Stimulated activated CD8-positive, alpha-beta memory T cell treated with anti-CD3 and anti-CD28 coated beads, Interleukin-2, amount 100 ng/mL, for 48 hours (primary cell): Measurements from ENCODE around the gene CCNL2.

Experiments used
- DNase-seq, 2 donors: peaks; one replicate each; pipeline ENCODE4 v3.0.0-alpha.2; 2020; ENCODE audit warnings: low read depth in 2 of 2

The CCNL2 gene

GRCh38 chr1:1356166-1356795, 42.9 kb downstream of the CCNL2 start:
- no peak for DNase-seq

- DNase-seq = no peak
Measured at GRCh38 chr1:1355416-1355815, 43.7 kb downstream of the CCNL2 start.

GRCh38 chr1:1354271-1355247, 44.6 kb downstream of the CCNL2 start:
- DNase-seq = no peak

GRCh38 chr1:1353389-1354151, 45.6 kb downstream of the CCNL2 start:
- DNase-seq = no peak

GRCh38 chr1:1352786-1353388, 46.2 kb downstream of the CCNL2 start:
- no peak for DNase-seq

DNA sequence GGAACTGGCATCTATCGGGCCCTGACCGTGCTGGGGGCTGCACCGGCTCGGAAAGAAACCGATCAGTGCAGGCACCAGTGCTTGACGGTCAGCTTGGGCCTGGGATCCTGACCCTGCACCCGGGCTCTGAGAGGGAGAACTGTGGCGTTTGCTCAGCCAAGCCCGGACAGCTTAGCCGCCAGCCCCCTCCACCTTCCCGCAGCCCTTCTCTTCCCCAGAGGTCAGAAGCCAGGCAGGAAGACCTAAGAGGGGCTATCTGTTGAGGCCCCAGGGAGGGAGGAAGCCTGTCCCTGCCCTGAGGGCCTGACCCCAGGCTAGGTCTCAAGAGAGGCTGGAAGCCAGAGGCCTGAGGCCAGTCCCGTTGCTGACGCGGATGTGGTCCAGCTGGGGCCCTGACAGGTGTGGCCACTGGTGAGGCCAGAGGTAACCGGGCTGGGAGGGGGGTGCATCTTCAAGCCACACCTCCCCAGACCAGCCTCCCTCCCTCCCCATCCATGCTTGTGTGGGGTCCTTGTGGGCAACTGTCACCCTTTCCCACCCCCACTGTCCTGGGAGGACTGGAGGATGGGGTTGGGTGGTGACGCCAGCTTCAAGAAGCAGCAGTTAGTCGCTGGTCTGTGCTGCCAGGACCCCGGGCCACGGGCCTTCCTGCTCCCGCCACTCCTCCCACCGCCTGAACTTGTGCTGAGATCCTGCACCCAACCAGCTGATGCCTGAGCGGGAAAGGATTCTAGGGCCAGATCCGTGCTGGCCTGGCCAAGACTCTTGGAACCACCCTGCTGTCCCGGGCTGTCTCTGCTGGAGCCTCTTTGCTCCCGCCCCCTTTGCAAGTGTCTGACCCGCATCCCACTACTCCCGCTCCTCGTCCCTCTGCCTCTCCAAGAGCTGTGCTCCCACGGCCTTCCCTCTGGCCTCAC, 47.4 kb downstream of the CCNL2 start:
- DNase-seq = no peak

DNA sequence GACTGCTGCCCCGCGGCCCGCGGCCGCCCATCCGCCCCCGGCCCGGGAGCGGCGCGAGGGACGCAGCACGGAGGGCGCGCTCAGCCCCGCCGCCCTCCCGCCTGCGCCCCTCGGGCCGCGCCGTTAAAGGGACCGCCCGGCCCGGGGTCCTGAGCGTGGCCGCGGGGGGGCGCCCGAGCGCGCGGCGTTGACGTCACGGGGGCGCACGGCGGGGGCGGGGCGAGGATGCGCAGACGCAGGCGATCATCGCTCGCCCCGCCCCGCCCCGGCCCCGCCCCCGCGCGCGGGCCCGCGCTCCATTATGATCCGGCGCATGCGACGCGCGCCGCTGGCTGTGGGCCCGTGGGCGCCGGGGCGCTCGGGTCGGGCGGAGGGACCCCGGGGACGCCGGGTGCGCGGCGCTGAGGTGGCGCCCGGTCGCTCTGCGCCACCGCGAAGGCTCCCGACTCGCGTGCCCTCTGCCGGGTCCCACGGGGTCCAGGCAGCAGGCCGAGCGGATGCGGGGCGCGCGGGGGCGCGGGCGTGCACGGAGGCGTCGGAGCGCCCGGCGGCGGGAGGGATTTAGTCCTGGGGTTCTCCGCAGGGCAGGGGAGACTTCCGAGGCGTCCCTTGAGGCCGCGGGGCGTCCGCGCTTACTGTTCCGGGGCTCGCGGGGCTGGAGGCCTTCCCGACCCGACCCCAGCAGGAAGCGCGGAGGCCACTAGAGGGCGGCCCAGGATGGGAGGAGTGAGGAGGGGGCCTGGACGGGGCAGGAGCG, 49.7 kb downstream of the CCNL2 start, which contains the start of gene DVL1:
DVL1 (minus strand) TSS at position 163 of the 757 bp plus-strand sequence. CDS start 353 bp downstream, outside the sequence.
- DNase-seq = peak; percentile 44 to 62

- DNase-seq = no peak
Measured at GRCh38 chr1:1348420-1349255, 50.5 kb downstream of the CCNL2 start.

DNA sequence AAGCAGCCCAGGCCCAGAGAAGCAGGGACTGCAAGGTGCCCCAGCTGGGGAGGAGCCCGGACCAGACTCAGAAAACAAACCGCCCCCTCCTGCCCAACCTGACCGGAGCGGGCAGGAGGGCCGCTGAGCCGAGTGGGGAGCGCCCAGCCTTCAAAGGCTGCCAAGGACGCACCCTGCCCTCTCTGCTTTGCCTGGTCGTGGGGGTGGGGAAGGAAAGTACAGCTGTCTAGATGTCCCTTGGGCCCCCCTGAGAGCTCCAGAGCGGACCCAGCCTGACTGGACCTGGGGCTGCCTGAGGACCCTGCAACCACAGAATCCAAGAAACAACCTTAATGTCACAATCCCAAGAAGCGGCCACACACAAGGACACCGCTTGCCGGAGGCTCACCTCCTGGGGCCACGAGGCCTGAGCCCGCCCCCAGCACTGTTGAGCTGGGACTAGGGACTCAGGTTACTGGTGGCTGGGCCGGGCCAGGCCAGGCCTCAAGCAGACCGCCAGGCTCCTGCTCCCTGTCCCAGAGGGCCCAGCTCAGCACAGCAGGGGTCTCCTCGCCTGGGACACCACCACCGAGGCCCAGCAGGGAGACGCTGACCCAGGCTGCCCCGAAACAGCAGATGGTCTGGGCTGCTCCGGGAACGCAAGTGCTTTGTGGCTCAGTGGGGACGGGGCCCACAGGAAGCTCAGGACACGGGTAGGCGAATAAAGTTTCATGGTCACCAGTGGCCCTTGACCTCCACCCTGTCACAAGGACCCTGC, 51.3 kb downstream of the CCNL2 start:
- DNase-seq = no peak

GRCh38 chr1:1347026-1347595, 52.0 kb downstream of the CCNL2 start:
- no peak for DNase-seq

GRCh38 chr1:1346501-1346890, 52.6 kb downstream of the CCNL2 start:
- DNase-seq = no peak

DNA sequence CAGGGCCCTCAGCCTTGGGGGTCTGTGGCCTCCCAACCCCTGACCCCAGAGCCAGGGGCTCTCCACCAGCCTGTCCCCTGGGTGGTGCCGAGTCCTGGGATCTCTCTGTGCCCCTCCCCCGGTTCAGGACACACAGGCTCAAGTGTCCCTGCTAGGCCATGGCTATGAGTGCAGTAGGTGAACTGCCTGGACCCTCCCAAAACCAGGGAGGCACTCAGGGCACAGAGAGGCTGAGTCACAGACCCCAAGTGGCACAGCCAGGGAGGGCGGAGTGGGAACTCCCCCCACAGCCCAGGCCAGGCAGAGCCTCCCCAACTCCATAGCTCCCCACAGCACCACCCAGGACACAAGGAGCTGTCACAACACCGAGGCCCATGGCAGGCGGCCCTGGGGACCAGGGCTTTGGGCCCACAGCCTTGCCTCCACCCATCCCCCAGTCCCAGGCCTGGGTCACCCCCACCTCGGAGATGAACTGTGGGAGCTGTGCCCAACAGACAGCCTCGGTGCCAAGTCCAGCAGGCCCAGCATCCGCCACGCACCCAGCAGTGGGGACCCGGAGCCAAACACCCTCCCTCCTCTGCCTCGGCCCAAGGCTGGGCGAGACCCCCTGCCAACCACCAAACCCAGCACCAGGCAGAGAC, 53.2 kb downstream of the CCNL2 start:
- DNase-seq = no peak

GRCh38 chr1:1345384-1345783, 53.8 kb downstream of the CCNL2 start:
- no peak for DNase-seq

DNA sequence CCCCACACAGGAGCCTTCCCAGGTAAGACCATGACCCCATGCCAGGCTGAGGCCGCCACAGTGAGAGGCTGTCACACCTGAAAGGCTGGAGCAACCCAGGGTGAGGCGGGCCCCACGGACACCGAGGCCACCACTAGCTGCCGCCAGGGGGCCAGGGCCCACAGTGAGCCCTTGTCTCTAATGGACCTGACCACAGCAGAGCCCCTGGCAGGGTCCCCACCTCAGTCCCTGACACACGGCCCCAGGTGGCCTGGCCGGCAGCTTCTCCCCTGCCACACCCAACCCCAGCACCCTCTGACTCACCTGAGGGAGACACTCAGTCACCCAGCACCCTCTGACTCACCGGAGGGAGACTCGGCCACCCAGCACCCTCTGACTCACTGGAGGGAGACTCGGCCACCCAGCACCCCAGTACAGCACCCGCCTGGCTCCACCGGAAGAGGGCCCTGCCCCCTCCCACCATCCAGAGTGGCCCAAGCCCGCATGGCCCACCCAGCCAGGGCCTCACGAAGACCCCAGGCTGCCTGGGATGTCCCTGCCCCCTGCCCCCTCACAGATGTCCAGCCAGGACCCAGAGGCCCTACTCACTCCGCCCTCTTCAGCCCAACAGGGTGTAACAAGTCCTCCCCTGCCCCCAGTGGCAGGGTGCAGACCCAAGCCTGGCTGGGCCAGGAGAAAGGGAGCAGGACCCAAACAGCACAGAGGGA, 54.3 kb downstream of the CCNL2 start:
- peak in 1 of 2 donors; percentile 52 for DNase-seq

DNA sequence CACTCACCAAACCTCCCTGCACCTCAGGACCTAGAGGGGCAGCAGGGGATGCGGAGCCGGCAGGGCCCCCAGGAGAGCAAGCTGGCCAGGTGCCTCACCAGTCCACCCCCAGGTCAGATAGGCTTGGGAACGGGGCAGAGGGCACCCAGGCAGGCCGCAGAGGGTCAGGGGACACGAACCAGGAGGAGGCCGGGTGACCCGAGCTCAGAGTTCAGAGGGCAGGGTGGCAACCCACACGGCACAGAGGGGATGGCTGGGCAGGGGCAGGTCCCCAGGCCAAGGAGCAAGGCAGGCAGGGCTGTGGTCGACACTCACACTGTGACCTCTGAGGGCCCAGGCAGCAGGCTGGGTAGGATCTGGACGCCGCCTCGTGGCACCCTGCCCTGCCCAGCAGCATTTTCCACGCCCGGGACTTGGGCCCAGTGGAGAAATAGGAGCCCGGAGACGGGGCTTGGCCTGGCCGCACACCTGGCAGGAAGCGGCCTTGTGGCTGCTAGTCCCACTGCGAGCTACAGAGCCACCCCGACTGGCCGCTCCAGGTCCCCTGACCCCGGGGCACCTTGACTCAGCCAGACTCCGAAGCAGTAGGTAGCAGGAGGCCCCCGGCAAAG, 55.2 kb downstream of the CCNL2 start:
- DNase-seq = no peak

DNA sequence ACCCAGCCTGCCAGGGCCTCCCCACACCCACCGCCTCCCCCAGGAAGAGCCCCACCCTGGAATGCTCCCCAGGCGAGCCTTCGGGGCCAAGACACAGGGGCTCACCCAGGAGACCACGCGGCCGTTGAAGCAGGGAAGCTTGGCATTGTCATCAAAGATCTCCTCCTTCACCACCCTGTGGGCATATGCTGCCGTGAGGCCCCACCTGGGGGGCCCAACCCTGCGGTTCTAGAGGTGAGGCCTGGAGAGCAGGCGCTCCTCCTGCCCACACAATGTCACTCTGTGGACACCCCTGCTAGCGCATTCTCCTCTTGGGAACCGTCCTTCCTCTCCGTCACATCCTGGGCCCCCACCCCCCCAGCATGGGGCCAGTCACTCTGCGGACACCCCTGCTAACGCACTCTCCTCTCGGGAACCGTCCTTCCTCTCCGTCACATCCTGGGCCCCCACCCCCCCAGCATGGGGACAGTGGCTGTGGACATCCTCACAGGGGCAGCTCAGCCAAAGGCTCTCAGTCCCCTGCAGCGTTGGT, 56.5 kb downstream of the CCNL2 start:
- DNase-seq = no peak
